ENCODE data around the gene ANKRD31. TPM values are rescaled to one million over a fixed set of nuclear protein-coding genes. Genes with fewer than 3 reads are reported as not detected.
A peak's percentile ranks its signal among the peaks of the same experiment; 100 is the strongest.

Gene ANKRD31
- total RNA-seq, result under 1 TPM in 1 of 4 donors, not detected in 3; 0.16 TPM

- in situ Hi-C loops (cut with MboI; ENCODE audit: low pct_ligation_motif_present in 1 of 4, low pct_unique_long_range_greater_than_20kb in 1 of 4, low sequenced_read_pairs in 3 of 4), result loop anchor here (10.0 to 25.0 kb wide), 6 partner anchors 101 to 451 kb away; partner anchors contain the start of genes CERT1 (in 1 of the 4), HMGCR (in 1 of the 4) and POLK (in 1 of the 4)
- Histone ChIP-seq H3K4me1 (peaks cover 0 to 12% (median 2%) of the 10 kb centered on the region in 4 donors), H3K27ac (peak within 1 kb of the TSS; percentile 74 to 84 (median 78)), H3K9me3 (no peaks in the 10 kb centered on the region), H3K36me3 (no peaks in the 10 kb centered on the region), H3K27me3 (no peaks in the 10 kb centered on the region), H3K4me3 (peak within 1 kb of the TSS; percentile 29 to 75 (median 56))
- DNase-seq, result peak; percentile 91
- intact Hi-C loops (cut with DNase I; ENCODE audit: low total_unique reads), result loop anchor here (10.0 kb wide), 2 partner anchors 98 to 448 kb away; partner anchors contain the start of gene HMGCR
- no peak for TF ChIP-seq EP300 (IDR thresholded peaks at IDR 0.05; ENCODE audit: low read depth)
- TF ChIP-seq CTCF (IDR thresholded peaks at IDR 0.05), result peak; percentile 48 to 87 (median 77)
- peak; percentile 9 to 57 (median 45) for TF ChIP-seq POLR2AphosphoS5 (IDR thresholded peaks at IDR 0.05)
- TF ChIP-seq POLR2A (IDR thresholded peaks at IDR 0.05), result peak; percentile 38
- WGBS, 2 donors (ENCODE audit: low coverage in 1 of 2), result 1 to 8% methylated on average over 23 to 50 of the region's 58 CpGs
Observed at GRCh38 chr5:75236322-75237316, at the start of gene ANKRD31. Gene ANKRD31 (minus strand): TSS chr5:75236878. CDS start chr5:75236686, 192 bp downstream.

GRCh38 chr5:75286211-75286773, 49.6 kb upstream of the ANKRD31 start:
- Histone ChIP-seq H3K27ac (no peak overlapping the region), H3K4me1 (no peaks in the 10 kb centered on the region), H3K9me3 (no peaks in the 10 kb centered on the region), H3K4me3 (no peak overlapping the region), H3K27me3 (no peaks in the 10 kb centered on the region), H3K36me3 (no peaks in the 10 kb centered on the region)
- DNase-seq, result no peak
- 86 to 88% methylated on average over 3 of the region's 3 CpGs for WGBS, 2 donors (ENCODE audit: low coverage in 1 of 2)
- intact Hi-C loops (cut with DNase I; ENCODE audit: low total_unique reads), result no loop called here
- no peak for TF ChIP-seq EP300 (IDR thresholded peaks at IDR 0.05; ENCODE audit: low read depth)
- no peak for TF ChIP-seq POLR2A (IDR thresholded peaks at IDR 0.05)
- no peak for TF ChIP-seq POLR2AphosphoS5 (IDR thresholded peaks at IDR 0.05)
- TF ChIP-seq CTCF (IDR thresholded peaks at IDR 0.05), result no peak
- in situ Hi-C loops (cut with MboI; ENCODE audit: low pct_ligation_motif_present in 1 of 4, low pct_unique_long_range_greater_than_20kb in 1 of 4, low sequenced_read_pairs in 3 of 4), result no loop called here

GRCh38 chr5:75282581-75282980, 45.9 kb upstream of the ANKRD31 start:
- TF ChIP-seq CTCF (IDR thresholded peaks at IDR 0.05), result no peak
- TF ChIP-seq EP300 (IDR thresholded peaks at IDR 0.05; ENCODE audit: low read depth), result no peak
- TF ChIP-seq POLR2AphosphoS5 (IDR thresholded peaks at IDR 0.05), result no peak
- TF ChIP-seq POLR2A (IDR thresholded peaks at IDR 0.05), result no peak
- H3K27me3 ChIP-seq, result no peaks in the 10 kb centered on the region
- in situ Hi-C loops (cut with MboI; ENCODE audit: low pct_ligation_motif_present in 1 of 4, low pct_unique_long_range_greater_than_20kb in 1 of 4, low sequenced_read_pairs in 3 of 4), result no loop called here
- H3K27ac ChIP-seq, result no peak overlapping the region
- 70 to 81% methylated on average over 2 of the region's 2 CpGs for WGBS, 2 donors (ENCODE audit: low coverage in 1 of 2)
- intact Hi-C loops (cut with DNase I; ENCODE audit: low total_unique reads), result no loop called here
- no peak overlapping the region for H3K4me3 ChIP-seq
- no peaks in the 10 kb centered on the region for H3K36me3 ChIP-seq
- no peak for DNase-seq
- no peaks in the 10 kb centered on the region for H3K9me3 ChIP-seq
- peaks cover 0 to 24% (median 4%) of the 10 kb centered on the region in 4 donors for H3K4me1 ChIP-seq
